Activated naive CD8-positive, alpha-beta T cell treated with anti-CD3 and anti-CD28 coated beads for 36 hours (primary cell): ENCODE data around the gene DBX2. TPM values are rescaled to one million over a fixed set of nuclear protein-coding genes. Genes with fewer than 3 reads are reported as not detected.
"Not testable (repeated sequence)": the region's sequence is repeated elsewhere in the genome, so short reads cannot be mapped to it uniquely, and the experiment has no call there.

ENCODE experiments used
- DNase-seq: peaks from one replicate; pipeline ENCODE4 v3.0.0; 2021
- H3K27ac Mint-ChIP-seq: one replicate; pipeline ENCODE4 v1.8.0; 2022; ENCODE audit warnings: mild to moderate bottlenecking, moderate library complexity, mixed read lengths
- H3K27me3 Mint-ChIP-seq: one replicate; pipeline ENCODE4 v1.8.0; 2022; ENCODE audit warnings: mild to moderate bottlenecking, mixed read lengths
- H3K36me3 Mint-ChIP-seq: one replicate; pipeline ENCODE4 v1.8.0; 2021; ENCODE audit warnings: mild to moderate bottlenecking, mixed read lengths
- H3K4me1 Mint-ChIP-seq: one replicate; pipeline ENCODE4 v1.8.0; 2021; ENCODE audit warnings: mixed read lengths
- H3K4me3 Mint-ChIP-seq: one replicate; pipeline ENCODE4 v1.8.0; 2022; ENCODE audit warnings: mild to moderate bottlenecking, moderate library complexity, mixed read lengths
- H3K9me3 Mint-ChIP-seq: one replicate; pipeline ENCODE4 v1.8.0; 2022; ENCODE audit warnings: mixed read lengths
- total RNA-seq, 2 experiments: library from RNA; stranded (reverse); gene quantifications; one replicate each; pipeline ENCODE4 v1.2.3, GENCODE V29; 2021

Gene DBX2
- total RNA-seq, 2 experiments from 2014 or later, result not detected

GRCh38 chr12:45042599-45042998 lies 8.3 kb downstream of the DBX2 start:
- Mint-ChIP-seq H3K27me3 (peaks cover 28% of the 10 kb centered on the region), H3K4me1 (no peaks in the 10 kb centered on the region), H3K4me3 (no peak overlapping the region), H3K9me3 (no peaks in the 10 kb centered on the region), H3K27ac (no peak overlapping the region), H3K36me3 (no peaks in the 10 kb centered on the region)
- no peak for DNase-seq

- Mint-ChIP-seq H3K9me3 (no peaks in the 10 kb centered on the region), H3K4me1 (no peaks in the 10 kb centered on the region), H3K27ac (no peak overlapping the region), H3K4me3 (no peak overlapping the region), H3K27me3 (peaks cover 17% of the 10 kb centered on the region), H3K36me3 (no peaks in the 10 kb centered on the region)
- no peak for DNase-seq
Measured at GRCh38 chr12:45040977-45041376, 9.9 kb downstream of the DBX2 start.

GRCh38 chr12:45039757-45040156 lies 11.1 kb downstream of the DBX2 start:
- Mint-ChIP-seq H3K4me3 (no peak overlapping the region), H3K27ac (no peak overlapping the region), H3K27me3 (peaks cover 18% of the 10 kb centered on the region), H3K36me3 (no peaks in the 10 kb centered on the region), H3K9me3 (no peaks in the 10 kb centered on the region), H3K4me1 (no peaks in the 10 kb centered on the region)
- DNase-seq, result no peak

GRCh38 chr12:45034861-45035265 lies 16.0 kb downstream of the DBX2 start:
- peaks cover 31% of the 10 kb centered on the region for H3K27me3 Mint-ChIP-seq
- no peak overlapping the region for H3K27ac Mint-ChIP-seq
- no peak overlapping the region for H3K4me3 Mint-ChIP-seq
- DNase-seq, result no peak
- no peaks in the 10 kb centered on the region for H3K36me3 Mint-ChIP-seq
- no peaks in the 10 kb centered on the region for H3K9me3 Mint-ChIP-seq
- H3K4me1 Mint-ChIP-seq, result no peaks in the 10 kb centered on the region

GRCh38 chr12:45017916-45018315 lies 33.0 kb downstream of the DBX2 start:
- H3K4me1 Mint-ChIP-seq, result no peaks in the 10 kb centered on the region
- no peak for DNase-seq
- no peak overlapping the region for H3K4me3 Mint-ChIP-seq
- peaks cover 8% of the 10 kb centered on the region for H3K9me3 Mint-ChIP-seq
- H3K27me3 Mint-ChIP-seq, result no peaks in the 10 kb centered on the region
- H3K27ac Mint-ChIP-seq, result no peak overlapping the region
- H3K36me3 Mint-ChIP-seq, result no peaks in the 10 kb centered on the region

- Mint-ChIP-seq H3K9me3 (no peaks in the 10 kb centered on the region), H3K4me3 (no peak overlapping the region), H3K27me3 (no peaks in the 10 kb centered on the region), H3K4me1 (no peaks in the 10 kb centered on the region), H3K36me3 (no peaks in the 10 kb centered on the region), H3K27ac (no peak overlapping the region)
- no peak for DNase-seq
Measured at GRCh38 chr12:45014396-45014795, 36.5 kb downstream of the DBX2 start.

- H3K4me3 Mint-ChIP-seq, result no peak overlapping the region
- H3K27ac Mint-ChIP-seq, result no peak overlapping the region
- H3K36me3 Mint-ChIP-seq, result no peaks in the 10 kb centered on the region
- no peaks in the 10 kb centered on the region for H3K4me1 Mint-ChIP-seq
- H3K9me3 Mint-ChIP-seq, result no peaks in the 10 kb centered on the region
- H3K27me3 Mint-ChIP-seq, result peaks cover 6% of the 10 kb centered on the region
- no peak for DNase-seq
Measured at GRCh38 chr12:45012749-45013148, 38.1 kb downstream of the DBX2 start.

- Mint-ChIP-seq H3K4me1 (no peaks in the 10 kb centered on the region), H3K36me3 (no peaks in the 10 kb centered on the region), H3K27ac (no peak overlapping the region), H3K9me3 (no peaks in the 10 kb centered on the region), H3K27me3 (peaks cover 6% of the 10 kb centered on the region), H3K4me3 (no peak overlapping the region)
- no peak for DNase-seq
Measured at GRCh38 chr12:45010059-45010458, 40.8 kb downstream of the DBX2 start.

- Mint-ChIP-seq H3K27me3 (peaks cover 6% of the 10 kb centered on the region), H3K4me3 (no peak overlapping the region), H3K27ac (no peak overlapping the region), H3K4me1 (no peaks in the 10 kb centered on the region), H3K9me3 (no peaks in the 10 kb centered on the region), H3K36me3 (no peaks in the 10 kb centered on the region)
- DNase-seq, result no peak
Measured at GRCh38 chr12:45008211-45008610, 42.7 kb downstream of the DBX2 start.

- DNase-seq, result no peak
- H3K4me1 Mint-ChIP-seq, result no peaks in the 10 kb centered on the region
- no peak overlapping the region for H3K27ac Mint-ChIP-seq
- no peaks in the 10 kb centered on the region for H3K36me3 Mint-ChIP-seq
- H3K9me3 Mint-ChIP-seq, result peaks cover 2% of the 10 kb centered on the region
- peaks cover 11% of the 10 kb centered on the region for H3K27me3 Mint-ChIP-seq
- H3K4me3 Mint-ChIP-seq, result no peak overlapping the region
Measured at GRCh38 chr12:44999355-44999754, 51.5 kb downstream of the DBX2 start.

GRCh38 chr12:44993161-44993560 lies 57.7 kb downstream of the DBX2 start:
- H3K27ac Mint-ChIP-seq, result no peak overlapping the region
- H3K4me1 Mint-ChIP-seq, result no peaks in the 10 kb centered on the region
- H3K4me3 Mint-ChIP-seq, result no peak overlapping the region
- no peak for DNase-seq
- H3K36me3 Mint-ChIP-seq, result no peaks in the 10 kb centered on the region
- H3K9me3 Mint-ChIP-seq, result peaks cover 2% of the 10 kb centered on the region
- peaks cover 9% of the 10 kb centered on the region for H3K27me3 Mint-ChIP-seq

GRCh38 chr12:44984863-44985262 lies 66.0 kb downstream of the DBX2 start:
- H3K4me1 Mint-ChIP-seq, result not testable (repeated sequence)

GRCh38 chr12:44979918-44980317 lies 71.0 kb downstream of the DBX2 start:
- H3K27me3 Mint-ChIP-seq, result no peaks in the 10 kb centered on the region
- DNase-seq, result no peak
- H3K27ac Mint-ChIP-seq, result no peak overlapping the region
- no peaks in the 10 kb centered on the region for H3K4me1 Mint-ChIP-seq
- no peaks in the 10 kb centered on the region for H3K36me3 Mint-ChIP-seq
- no peaks in the 10 kb centered on the region for H3K9me3 Mint-ChIP-seq
- H3K4me3 Mint-ChIP-seq, result no peak overlapping the region

More at GRCh38 chr12:44984863-44985262, 66.0 kb downstream of the DBX2 start:
- H3K27me3 Mint-ChIP-seq, result peaks cover 11% of the 10 kb centered on the region
- H3K4me3 Mint-ChIP-seq, H3K36me3 Mint-ChIP-seq, H3K9me3 Mint-ChIP-seq, DNase-seq, H3K27ac Mint-ChIP-seq: not testable (repeated sequence)

- no peak overlapping the region for H3K4me3 Mint-ChIP-seq
- no peaks in the 10 kb centered on the region for H3K36me3 Mint-ChIP-seq
- H3K27me3 Mint-ChIP-seq, result no peaks in the 10 kb centered on the region
- DNase-seq, result no peak
- H3K9me3 Mint-ChIP-seq, result no peaks in the 10 kb centered on the region
- H3K4me1 Mint-ChIP-seq, result no peaks in the 10 kb centered on the region
- no peak overlapping the region for H3K27ac Mint-ChIP-seq
Measured at GRCh38 chr12:44976246-44976645, 74.7 kb downstream of the DBX2 start.

GRCh38 chr12:44972746-44973421 lies 78.0 kb downstream of the DBX2 start:
- H3K4me1 Mint-ChIP-seq, result peaks cover 5% of the 10 kb centered on the region
- H3K36me3 Mint-ChIP-seq, result no peaks in the 10 kb centered on the region
- no peaks in the 10 kb centered on the region for H3K27me3 Mint-ChIP-seq
- DNase-seq, result peak; percentile 3
- no peak overlapping the region for H3K27ac Mint-ChIP-seq
- no peak overlapping the region for H3K4me3 Mint-ChIP-seq
- H3K9me3 Mint-ChIP-seq, result no peaks in the 10 kb centered on the region

GRCh38 chr12:44968965-44969364 lies 81.9 kb downstream of the DBX2 start:
- no peak for DNase-seq
- Mint-ChIP-seq H3K27me3 (no peaks in the 10 kb centered on the region), H3K4me3 (no peak overlapping the region), H3K9me3 (peaks cover 12% of the 10 kb centered on the region), H3K36me3 (no peaks in the 10 kb centered on the region), H3K27ac (no peak overlapping the region), H3K4me1 (peaks cover 5% of the 10 kb centered on the region)
